GM10248 (cell line): ENCODE results near the gene MAD1L1.

Experiments used
- CTCF ChIA-PET: fragments of 300-600 bp; sonication (Branson Sonifier 250); formaldehyde crosslinking; extraction: SDS; loops from one replicate; lab custom pipeline; 2021; ENCODE audit warnings: antibody characterized with exemption; lab: Yijun Ruan, JAX
- POLR2A ChIA-PET: fragments of 350-650 bp; sonication (Branson Sonifier 250); formaldehyde crosslinking; extraction: SDS; loops from one replicate; lab custom pipeline; 2020; ENCODE audit warnings: antibody characterized with exemption; lab: Yijun Ruan, JAX
- DNase-seq: peaks from one replicate; pipeline ENCODE4 v3.0.0; 2012; ENCODE audit errors: extremely low spot score
- TF ChIP-seq, protein P1 (sequence below): IDR thresholded peaks from 2 replicates; pipeline ENCODE4 v1.5.1; 2012; ENCODE audit warnings: mild to moderate bottlenecking, low read depth; ENCODE audit errors: extremely low read depth, missing control alignments, control extremely low read depth

MAD1L1 gene

DNA sequence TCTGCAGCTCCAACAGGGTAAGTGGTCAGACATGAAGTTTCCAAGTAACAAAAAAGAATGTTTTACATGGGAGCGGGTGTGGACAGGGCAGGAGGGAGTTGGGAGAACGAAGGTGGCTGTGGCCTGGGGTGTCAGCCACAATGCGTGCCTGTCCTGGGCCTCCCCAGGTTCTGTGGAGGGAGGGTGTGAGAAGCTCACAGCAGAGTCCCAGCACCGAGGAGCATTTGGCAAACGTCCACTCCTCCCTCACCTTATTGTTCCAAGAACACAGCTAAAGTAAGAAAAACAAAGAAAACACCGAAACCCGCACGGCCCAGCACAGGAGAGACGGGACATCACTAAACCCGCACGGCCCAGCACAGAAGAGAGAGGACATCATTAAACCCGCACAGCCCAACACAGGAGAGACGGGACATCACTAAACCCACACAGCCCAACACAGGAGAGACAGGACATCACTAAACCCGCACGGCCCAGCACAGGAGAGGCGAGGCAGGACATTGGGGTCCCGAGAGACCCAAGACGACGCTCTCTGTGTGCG, 226.4 kb downstream of the MAD1L1 start:
- CTCF ChIA-PET = interaction anchor here (0.8 to 2.9 kb wide), 3 partner anchors 9 to 463 kb away, joined by 3 to 10 read pairs (median 3); no protein-coding TSS in a partner anchor
- TF ChIP-seq, protein P1, sequence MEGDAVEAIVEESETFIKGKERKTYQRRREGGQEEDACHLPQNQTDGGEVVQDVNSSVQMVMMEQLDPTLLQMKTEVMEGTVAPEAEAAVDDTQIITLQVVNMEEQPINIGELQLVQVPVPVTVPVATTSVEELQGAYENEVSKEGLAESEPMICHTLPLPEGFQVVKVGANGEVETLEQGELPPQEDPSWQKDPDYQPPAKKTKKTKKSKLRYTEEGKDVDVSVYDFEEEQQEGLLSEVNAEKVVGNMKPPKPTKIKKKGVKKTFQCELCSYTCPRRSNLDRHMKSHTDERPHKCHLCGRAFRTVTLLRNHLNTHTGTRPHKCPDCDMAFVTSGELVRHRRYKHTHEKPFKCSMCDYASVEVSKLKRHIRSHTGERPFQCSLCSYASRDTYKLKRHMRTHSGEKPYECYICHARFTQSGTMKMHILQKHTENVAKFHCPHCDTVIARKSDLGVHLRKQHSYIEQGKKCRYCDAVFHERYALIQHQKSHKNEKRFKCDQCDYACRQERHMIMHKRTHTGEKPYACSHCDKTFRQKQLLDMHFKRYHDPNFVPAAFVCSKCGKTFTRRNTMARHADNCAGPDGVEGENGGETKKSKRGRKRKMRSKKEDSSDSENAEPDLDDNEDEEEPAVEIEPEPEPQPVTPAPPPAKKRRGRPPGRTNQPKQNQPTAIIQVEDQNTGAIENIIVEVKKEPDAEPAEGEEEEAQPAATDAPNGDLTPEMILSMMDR = no peak
- POLR2A ChIA-PET = no interaction called here
- DNase-seq = no peak

DNA sequence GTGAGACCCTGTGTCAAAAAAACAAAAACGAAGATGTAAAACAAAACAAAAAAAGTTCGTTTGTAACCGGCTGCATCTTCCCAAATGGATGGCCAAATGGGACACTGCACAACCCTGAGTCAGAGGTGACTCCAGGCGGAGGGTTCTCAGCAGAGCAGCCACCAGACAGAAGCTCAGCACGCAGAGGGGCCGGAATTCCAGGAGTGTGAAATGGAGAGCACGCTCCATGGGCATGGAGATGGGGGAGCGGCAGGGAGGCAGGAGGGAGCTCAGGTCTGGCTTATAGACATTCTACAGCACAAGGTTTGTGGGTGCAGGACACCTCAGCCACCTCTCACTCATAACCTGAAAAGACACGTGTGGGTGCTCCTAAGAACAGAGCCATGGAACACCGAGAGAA, 227.0 kb downstream of the MAD1L1 start:
- CTCF ChIA-PET = interaction anchor here (0.8 to 2.9 kb wide), 3 partner anchors 10 to 463 kb away, joined by 3 to 10 read pairs (median 3); no protein-coding TSS in a partner anchor
- POLR2A ChIA-PET = no interaction called here
- DNase-seq = no peak
- TF ChIP-seq, protein P1 = no peak

DNA sequence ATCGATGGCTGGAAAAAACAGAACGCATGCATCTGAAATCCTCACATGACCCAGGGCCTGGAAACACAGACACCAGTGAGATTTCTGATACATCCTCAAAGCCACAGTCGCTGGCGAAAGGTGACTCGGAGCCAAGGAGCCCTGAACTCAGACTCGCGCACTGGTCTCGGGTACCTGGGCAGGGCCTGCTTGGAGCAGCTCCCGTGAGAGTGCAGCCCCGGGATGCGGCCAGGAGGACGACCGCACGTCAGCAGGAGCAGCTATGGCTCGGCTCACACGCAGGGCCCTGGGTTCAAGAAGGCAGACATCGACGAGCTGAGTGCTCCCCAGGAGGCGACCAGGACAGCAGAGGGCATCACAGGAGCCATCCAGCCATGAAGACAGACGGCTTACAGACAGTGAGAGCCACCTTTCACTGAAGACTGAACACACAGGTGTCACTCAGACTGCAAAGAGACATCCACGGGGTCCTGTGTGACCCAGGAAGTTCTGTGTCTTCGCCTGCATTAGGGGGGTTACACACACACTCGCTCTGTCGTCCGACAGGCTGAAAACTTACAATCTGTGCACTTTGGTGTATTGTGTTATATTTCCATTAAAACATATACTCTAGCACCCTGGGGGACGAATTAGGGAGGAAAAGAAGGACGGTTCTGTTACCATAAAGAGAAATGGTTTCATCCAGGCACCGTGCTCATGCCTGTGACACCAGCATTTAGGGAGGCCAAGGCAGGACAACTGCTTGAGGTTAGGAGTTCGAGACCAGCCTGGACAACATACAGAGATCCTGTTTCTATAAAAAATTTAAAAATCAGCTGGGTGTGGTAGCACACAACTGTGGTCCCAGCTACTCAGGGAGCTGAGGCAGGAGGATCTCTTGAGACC, 227.7 kb downstream of the MAD1L1 start:
- TF ChIP-seq, protein P1 = no peak
- CTCF ChIA-PET = interaction anchor here (1.5 to 2.9 kb wide), 2 partner anchors 8 to 10 kb away, joined by 3 to 10 read pairs; no protein-coding TSS in a partner anchor

DNA sequence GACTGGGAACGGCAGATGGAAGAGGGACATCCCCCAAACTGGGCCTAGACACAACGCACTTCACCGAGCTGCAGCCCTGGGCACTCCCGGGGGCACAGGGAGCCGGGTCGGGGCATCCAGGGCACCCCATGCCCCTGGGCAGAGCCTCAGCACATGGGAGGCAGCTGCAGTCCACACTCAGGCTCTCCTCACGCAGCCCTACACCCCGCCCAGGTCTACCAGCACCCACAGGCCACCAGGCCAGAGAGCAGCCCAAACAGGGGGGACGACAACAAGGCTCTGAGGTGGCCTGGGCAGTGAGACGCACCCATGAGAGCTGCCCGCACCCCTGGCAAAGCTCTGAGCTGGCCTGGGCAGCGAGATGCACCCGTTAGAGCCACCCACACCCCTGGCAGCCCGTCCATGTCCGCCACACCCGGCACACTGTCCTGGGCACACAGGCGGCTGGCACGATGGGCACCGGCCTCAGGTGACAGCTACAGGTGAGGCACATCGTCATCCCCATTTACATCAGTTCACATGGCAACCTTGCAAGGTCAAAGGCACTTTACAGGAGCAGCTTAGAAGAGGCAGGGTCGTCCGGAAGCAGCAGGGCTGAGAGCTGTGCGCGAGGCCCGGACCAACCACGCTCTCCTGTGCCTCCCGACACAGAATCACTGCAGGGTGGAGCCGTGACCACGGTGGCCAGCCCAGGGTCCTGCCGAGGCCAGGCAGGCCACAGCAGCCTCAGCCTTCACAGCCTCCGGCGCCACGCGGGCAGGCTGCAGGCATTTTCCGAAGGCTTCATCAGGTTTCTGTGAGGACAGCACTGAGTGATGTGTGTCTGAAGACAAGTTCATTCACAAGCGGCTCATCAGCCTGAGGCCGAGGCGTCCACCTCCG, 228.6 kb downstream of the MAD1L1 start:
- ChIA-PET CTCF (interaction anchor here (1.5 to 2.9 kb wide), 2 partner anchors 9 to 11 kb away, joined by 3 to 10 read pairs; no protein-coding TSS in a partner anchor), POLR2A (no interaction called here)
- no peak for DNase-seq
- TF ChIP-seq, protein P1 = no peak

More for the DNA sequence above, 227.7 kb downstream of the MAD1L1 start:
- no peak for DNase-seq
- POLR2A ChIA-PET = no interaction called here

DNA sequence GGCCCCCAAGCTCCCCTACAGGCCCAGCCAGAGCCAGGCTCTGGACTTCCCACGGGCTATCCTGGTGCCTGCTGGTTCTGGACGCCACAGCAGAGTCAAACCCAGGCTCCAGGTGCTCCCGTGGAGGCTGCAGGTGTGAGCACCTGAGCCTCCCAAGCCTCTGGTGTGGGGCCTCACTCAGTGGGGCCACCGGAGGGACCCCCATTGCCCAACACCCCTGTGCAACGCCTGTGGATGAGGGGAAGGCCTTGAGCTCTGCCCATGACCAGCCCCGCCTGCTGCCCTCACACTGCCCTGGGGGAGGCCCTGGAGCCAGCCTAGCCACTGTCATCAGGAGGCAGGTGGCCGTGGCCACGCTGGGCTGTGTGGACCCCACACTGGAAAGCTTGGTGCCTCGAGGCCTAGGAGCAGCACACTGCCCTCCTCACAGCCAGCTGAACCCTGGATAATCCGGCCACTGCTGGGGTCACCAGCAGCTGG, 229.3 kb downstream of the MAD1L1 start:
- POLR2A ChIA-PET = no interaction called here
- CTCF ChIA-PET = no interaction called here
- no peak for DNase-seq
- TF ChIP-seq, protein P1 = no peak
